ENCODE results near the gene CD8B2.
"Not testable (repeated sequence)": the region's sequence is repeated elsewhere in the genome, so short reads cannot be mapped to it uniquely, and the experiment has no call there.

CD8B2 gene

DNA sequence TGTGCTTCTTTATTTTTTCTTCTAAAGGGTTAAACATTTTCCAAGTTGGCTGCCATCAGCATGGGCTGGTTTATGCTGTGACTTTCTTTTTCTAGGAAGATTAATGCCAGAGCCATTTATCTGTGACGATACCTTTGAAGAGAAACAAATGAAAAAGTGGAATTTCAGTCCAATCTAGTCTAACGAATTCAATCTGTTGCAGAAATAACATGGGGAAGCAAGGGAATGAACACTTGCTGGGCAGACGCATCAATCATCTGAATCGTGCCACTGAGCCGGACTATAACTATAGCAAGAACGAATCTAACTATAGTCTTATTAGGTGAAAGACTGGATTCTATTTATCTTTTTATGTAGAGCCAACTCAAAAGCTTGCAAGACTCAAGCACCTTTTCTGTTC is 66.2 kb downstream of the CD8B2 start:
- Histone ChIP-seq H3K36me3 (replicated peaks; ENCODE audit: low read depth, low read length) (no peaks in the 10 kb centered on the region), H4K20me1 (ENCODE audit: insufficient read depth, low read length) (no peaks in the 10 kb centered on the region), H3K9me3 (ENCODE audit: insufficient read depth, low read length) (no peaks in the 10 kb centered on the region), H3K4me3 (ENCODE audit: low read length) (no peak overlapping the region), H3K27me3 (ENCODE audit: low read depth, low read length) (no peaks in the 10 kb centered on the region), H3K4me1 (ENCODE audit: low read length) (0 out of 2 replicates have a peak, but pooled peaks cover 4% of the 10 kb centered on the region), H3K79me2 (ENCODE audit: low read length) (no peaks in the 10 kb centered on the region), H3K27ac (ENCODE audit: low read length) (no peak overlapping the region), H3K9ac (ENCODE audit: low read length) (no peak overlapping the region), H3K4me2 (ENCODE audit: low read length) (no peak overlapping the region), H2AFZ (ENCODE audit: low read depth, low read length) (no peak overlapping the region)
- TF ChIP-seq EZH2phosphoT487 (IDR thresholded peaks at IDR 0.05; ENCODE audit: low read depth), result no peak
- TF ChIP-seq, protein P1, sequence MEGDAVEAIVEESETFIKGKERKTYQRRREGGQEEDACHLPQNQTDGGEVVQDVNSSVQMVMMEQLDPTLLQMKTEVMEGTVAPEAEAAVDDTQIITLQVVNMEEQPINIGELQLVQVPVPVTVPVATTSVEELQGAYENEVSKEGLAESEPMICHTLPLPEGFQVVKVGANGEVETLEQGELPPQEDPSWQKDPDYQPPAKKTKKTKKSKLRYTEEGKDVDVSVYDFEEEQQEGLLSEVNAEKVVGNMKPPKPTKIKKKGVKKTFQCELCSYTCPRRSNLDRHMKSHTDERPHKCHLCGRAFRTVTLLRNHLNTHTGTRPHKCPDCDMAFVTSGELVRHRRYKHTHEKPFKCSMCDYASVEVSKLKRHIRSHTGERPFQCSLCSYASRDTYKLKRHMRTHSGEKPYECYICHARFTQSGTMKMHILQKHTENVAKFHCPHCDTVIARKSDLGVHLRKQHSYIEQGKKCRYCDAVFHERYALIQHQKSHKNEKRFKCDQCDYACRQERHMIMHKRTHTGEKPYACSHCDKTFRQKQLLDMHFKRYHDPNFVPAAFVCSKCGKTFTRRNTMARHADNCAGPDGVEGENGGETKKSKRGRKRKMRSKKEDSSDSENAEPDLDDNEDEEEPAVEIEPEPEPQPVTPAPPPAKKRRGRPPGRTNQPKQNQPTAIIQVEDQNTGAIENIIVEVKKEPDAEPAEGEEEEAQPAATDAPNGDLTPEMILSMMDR (IDR thresholded peaks at IDR 0.05; ENCODE audit: low read depth, low read length), result no peak

DNA sequence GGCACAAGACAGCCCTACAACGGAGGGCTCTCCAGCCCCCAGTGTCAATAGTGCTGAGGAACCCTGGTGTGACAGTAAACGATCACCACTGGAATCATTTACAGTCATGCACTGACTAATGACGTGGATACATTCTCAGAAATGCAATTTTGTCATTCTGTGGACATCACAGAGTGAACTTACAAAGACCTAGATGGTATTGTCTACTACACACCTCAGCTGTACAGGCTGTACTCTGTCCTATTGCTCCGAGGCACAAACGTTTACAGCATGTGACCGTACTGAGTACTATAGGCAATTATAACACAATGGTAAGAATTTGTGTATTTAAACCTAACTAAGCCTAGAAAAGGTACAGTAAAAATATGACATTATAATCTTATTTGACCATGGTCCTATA is 67.2 kb downstream of the CD8B2 start:
- Histone ChIP-seq H3K79me2 (ENCODE audit: low read length) (no peaks in the 10 kb centered on the region), H3K9ac (ENCODE audit: low read length) (no peak overlapping the region), H3K27me3 (ENCODE audit: low read depth, low read length) (no peaks in the 10 kb centered on the region), H3K36me3 (replicated peaks; ENCODE audit: low read depth, low read length) (no peaks in the 10 kb centered on the region), H3K9me3 (ENCODE audit: insufficient read depth, low read length) (no peaks in the 10 kb centered on the region), H2AFZ (ENCODE audit: low read depth, low read length) (no peak overlapping the region), H3K4me1 (ENCODE audit: low read length) (0 out of 2 replicates have a peak, but pooled peaks cover 4% of the 10 kb centered on the region), H3K4me2 (ENCODE audit: low read length) (no peak overlapping the region), H3K27ac (ENCODE audit: low read length) (no peak overlapping the region), H3K4me3 (ENCODE audit: low read length) (no peak overlapping the region), H4K20me1 (ENCODE audit: insufficient read depth, low read length) (no peaks in the 10 kb centered on the region)
- no peak for TF ChIP-seq EZH2phosphoT487 (IDR thresholded peaks at IDR 0.05; ENCODE audit: low read depth)
- TF ChIP-seq, protein P1 (IDR thresholded peaks at IDR 0.05; ENCODE audit: low read depth, low read length), result no peak

DNA sequence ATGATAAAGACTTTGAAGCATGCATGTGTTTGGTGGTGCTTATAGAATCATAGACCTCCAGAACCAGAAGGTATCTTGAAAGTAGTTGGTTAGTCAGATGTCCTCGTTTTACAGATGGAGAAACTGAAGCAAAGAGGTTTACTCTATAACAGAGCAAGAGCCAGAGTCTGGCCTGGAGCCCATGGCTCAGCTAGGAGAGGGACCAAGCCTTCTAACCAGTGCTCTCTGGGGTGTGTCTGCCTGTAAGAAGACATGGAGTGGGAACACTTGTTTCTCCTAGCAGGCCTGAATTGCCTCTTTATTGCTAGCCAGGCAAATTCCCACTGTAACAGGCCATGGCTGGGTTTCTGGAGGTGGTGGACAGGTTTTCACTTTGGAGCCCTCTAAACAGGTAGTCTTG is 67.9 kb downstream of the CD8B2 start:
- Histone ChIP-seq H3K4me3 (ENCODE audit: low read length) (no peak overlapping the region), H3K36me3 (replicated peaks; ENCODE audit: low read depth, low read length) (no peaks in the 10 kb centered on the region), H3K27ac (ENCODE audit: low read length) (no peak overlapping the region), H3K9ac (ENCODE audit: low read length) (no peak overlapping the region), H2AFZ (ENCODE audit: low read depth, low read length) (no peak overlapping the region), H3K4me1 (ENCODE audit: low read length) (0 out of 2 replicates have a peak, but pooled peaks cover 4% of the 10 kb centered on the region), H3K79me2 (ENCODE audit: low read length) (no peaks in the 10 kb centered on the region), H4K20me1 (ENCODE audit: insufficient read depth, low read length) (no peaks in the 10 kb centered on the region), H3K27me3 (ENCODE audit: low read depth, low read length) (no peaks in the 10 kb centered on the region), H3K9me3 (ENCODE audit: insufficient read depth, low read length) (no peaks in the 10 kb centered on the region), H3K4me2 (ENCODE audit: low read length) (no peak overlapping the region)
- no peak for TF ChIP-seq EZH2phosphoT487 (IDR thresholded peaks at IDR 0.05; ENCODE audit: low read depth)
- TF ChIP-seq, protein P1 (IDR thresholded peaks at IDR 0.05; ENCODE audit: low read depth, low read length), result no peak

DNA sequence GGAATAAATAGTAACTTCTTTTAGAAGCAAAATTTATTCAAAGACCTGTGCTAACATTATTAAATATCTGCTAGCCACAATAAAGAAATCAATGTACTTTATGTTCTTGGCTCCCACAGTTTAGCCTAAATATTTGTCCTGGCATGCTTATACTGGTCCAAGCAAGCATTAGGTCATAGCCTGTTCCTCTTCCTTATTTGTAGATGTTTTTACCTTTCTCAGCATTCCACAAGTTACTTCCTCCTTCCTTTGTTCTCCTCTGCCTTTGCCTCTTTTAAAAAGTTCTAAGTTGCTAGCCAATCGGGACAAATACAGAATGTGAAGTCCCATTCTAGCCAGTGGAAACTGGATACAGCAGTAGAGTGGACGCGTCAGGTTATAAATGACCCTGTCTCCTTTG is 72.6 kb downstream of the CD8B2 start:
- not testable (repeated sequence) for H3K79me2 ChIP-seq (ENCODE audit: low read length)

DNA sequence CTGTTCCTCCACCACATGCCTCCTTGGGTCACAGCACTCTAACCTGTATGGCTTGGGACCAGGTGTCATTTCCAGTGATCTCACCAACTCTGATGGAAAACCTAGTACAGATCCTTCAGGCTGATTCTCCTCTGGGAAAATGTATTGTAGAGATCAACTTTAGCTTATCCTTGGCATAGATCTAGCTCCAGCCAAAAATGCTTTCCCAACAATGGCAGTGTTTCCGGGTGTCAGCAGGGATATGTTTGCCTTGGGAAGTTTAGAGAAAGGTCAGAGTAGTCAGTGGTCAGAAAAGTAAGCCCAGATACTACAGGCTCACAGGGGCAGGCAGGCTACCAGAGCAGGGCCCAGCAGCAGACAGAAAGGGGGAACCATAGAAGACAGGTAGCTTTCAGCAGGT is 73.6 kb downstream of the CD8B2 start:
- H3K9ac ChIP-seq (ENCODE audit: low read length), result no peak overlapping the region
- H4K20me1 ChIP-seq (ENCODE audit: insufficient read depth, low read length), result no peaks in the 10 kb centered on the region
- H3K27ac ChIP-seq (ENCODE audit: low read length), result no peak overlapping the region
- no peaks in the 10 kb centered on the region for H3K9me3 ChIP-seq (ENCODE audit: insufficient read depth, low read length)
- H3K36me3 ChIP-seq (replicated peaks; ENCODE audit: low read depth, low read length), result no peaks in the 10 kb centered on the region
- no peaks in the 10 kb centered on the region for H3K79me2 ChIP-seq (ENCODE audit: low read length)
- no peak overlapping the region for H2AFZ ChIP-seq (ENCODE audit: low read depth, low read length)
- H3K4me1 ChIP-seq (ENCODE audit: low read length), result no peaks in the 10 kb centered on the region
- H3K4me2 ChIP-seq (ENCODE audit: low read length), result no peak overlapping the region
- H3K4me3 ChIP-seq (ENCODE audit: low read length), result no peak overlapping the region
- H3K27me3 ChIP-seq (ENCODE audit: low read depth, low read length), result no peaks in the 10 kb centered on the region
- no peak for TF ChIP-seq EZH2phosphoT487 (IDR thresholded peaks at IDR 0.05; ENCODE audit: low read depth)
- TF ChIP-seq, protein P1 (IDR thresholded peaks at IDR 0.05; ENCODE audit: low read depth, low read length), result no peak

More for the DNA sequence above, 72.6 kb downstream of the CD8B2 start:
- not testable (repeated sequence) for H3K9ac ChIP-seq (ENCODE audit: low read length); H3K4me1 ChIP-seq (ENCODE audit: low read length); H3K27me3 ChIP-seq (ENCODE audit: low read depth, low read length); H3K9me3 ChIP-seq (ENCODE audit: insufficient read depth, low read length); H3K36me3 ChIP-seq (replicated peaks; ENCODE audit: low read depth, low read length); H3K4me2 ChIP-seq (ENCODE audit: low read length); H3K27ac ChIP-seq (ENCODE audit: low read length); H3K4me3 ChIP-seq (ENCODE audit: low read length); H2AFZ ChIP-seq (ENCODE audit: low read depth, low read length); H4K20me1 ChIP-seq (ENCODE audit: insufficient read depth, low read length)

Measured in OCI-LY3 (cell line).